Astrocyte (in vitro differentiated cells and primary cell): ENCODE data around the gene CEP104. TPM values are rescaled to one million over a fixed set of nuclear protein-coding genes. Genes with fewer than 3 reads are reported as not detected.

Source experiments
- DNase-seq: peaks from one replicate; pipeline ENCODE4 v3.0.0-alpha.2; 2010; ENCODE audit warnings: low read depth
- FAIRE-seq: peaks from 2 replicates; lab custom pipeline; 2011; peaks lifted over from hg19 to GRCh38; lab: Jason Lieb, UNC
- H2AFZ ChIP-seq: 2 replicates; pipeline ENCODE4 v1.6.0; 2012; ENCODE audit warnings: low read depth, low read length, inconsistent platforms
- H3K27ac ChIP-seq: 2 replicates; pipeline ENCODE4 v1.5.1; 2011; ENCODE audit warnings: low read depth, low read length, inconsistent platforms
- H3K27me3 ChIP-seq: 2 replicates; pipeline ENCODE4 v1.6.0; 2011; ENCODE audit warnings: low read length, inconsistent platforms; ENCODE audit not compliant: insufficient read depth
- H3K36me3 ChIP-seq: 2 replicates; pipeline ENCODE4 v1.5.1; 2011; ENCODE audit warnings: low read length, inconsistent platforms; ENCODE audit not compliant: insufficient read depth
- H3K4me1 ChIP-seq: 2 replicates; pipeline ENCODE4 v1.5.1; 2011; ENCODE audit warnings: low read length, inconsistent platforms; ENCODE audit not compliant: insufficient read depth
- H3K4me2 ChIP-seq: 2 replicates; pipeline ENCODE4 v1.6.0; 2012; ENCODE audit warnings: low read length, inconsistent platforms
- H3K4me3 ChIP-seq: 2 replicates; pipeline ENCODE4 v1.5.1; 2011; ENCODE audit warnings: low read depth, mild to moderate bottlenecking, low read length, inconsistent platforms; ENCODE audit not compliant: insufficient read depth
- H3K79me2 ChIP-seq: 2 replicates; pipeline ENCODE4 v1.6.0; 2012; ENCODE audit warnings: mild to moderate bottlenecking, low read length, inconsistent platforms; ENCODE audit not compliant: insufficient read depth
- H3K9ac ChIP-seq: 2 replicates; pipeline ENCODE4 v1.6.0; 2012; ENCODE audit warnings: mild to moderate bottlenecking, low read length, inconsistent platforms
- H3K9me3 ChIP-seq: 2 replicates; pipeline ENCODE4 v1.5.1; 2012; ENCODE audit warnings: low read depth, mild to moderate bottlenecking, low read length, inconsistent platforms; ENCODE audit not compliant: insufficient read depth
- H4K20me1 ChIP-seq: 2 replicates; pipeline ENCODE4 v1.6.0; 2012; ENCODE audit warnings: low read length, inconsistent platforms; ENCODE audit not compliant: insufficient read depth
- H3K27ac Mint-ChIP-seq: one replicate; pipeline ENCODE4 v1.8.0; 2021; ENCODE audit warnings: mild to moderate bottlenecking, mixed read lengths; ENCODE audit not compliant: unreplicated experiment
- H3K27me3 Mint-ChIP-seq: one replicate; pipeline ENCODE4 v1.8.0; 2021; ENCODE audit warnings: low read depth, mixed read lengths; ENCODE audit not compliant: unreplicated experiment
- H3K36me3 Mint-ChIP-seq: one replicate; pipeline ENCODE4 v1.8.0; 2021; ENCODE audit warnings: low read depth, mixed read lengths; ENCODE audit not compliant: unreplicated experiment
- H3K4me1 Mint-ChIP-seq: one replicate; pipeline ENCODE4 v1.8.0; 2021; ENCODE audit warnings: low read depth, mixed read lengths; ENCODE audit not compliant: unreplicated experiment
- H3K4me3 Mint-ChIP-seq: one replicate; pipeline ENCODE4 v1.8.0; 2021; ENCODE audit warnings: mild to moderate bottlenecking, moderate library complexity, mixed read lengths; ENCODE audit not compliant: unreplicated experiment
- H3K9me3 Mint-ChIP-seq: one replicate; pipeline ENCODE4 v1.8.0; 2021; ENCODE audit warnings: mild to moderate bottlenecking, mixed read lengths; ENCODE audit not compliant: unreplicated experiment
- CTCF ChIP-seq: IDR thresholded peaks from 2 replicates; pipeline ENCODE4 v1.5.1; 2011; ENCODE audit warnings: low read depth, mild to moderate bottlenecking, inconsistent platforms, low read length, moderate library complexity; ENCODE audit not compliant: insufficient read depth
- EZH2 ChIP-seq: IDR thresholded peaks from 2 replicates; pipeline ENCODE4 v1.6.1; 2012; ENCODE audit warnings: mild to moderate bottlenecking, low read length, inconsistent platforms; ENCODE audit not compliant: insufficient read depth
- total RNA-seq: library from RNA; stranded (reverse); gene quantifications from 2 replicates; pipeline ENCODE4 v1.2.1, GENCODE V29; 2021

Gene CEP104
- total RNA-seq, 1 donor from 2014 or later = 43.6 TPM

GRCh38 chr1:3776231-3776961 lies 80.6 kb downstream of the CEP104 start:
- TF ChIP-seq CTCF (no peak), EZH2 (no peak)
- no peaks in the 10 kb centered on the region for H3K27me3 ChIP-seq
- H3K9ac ChIP-seq = no peak overlapping the region
- H3K36me3 ChIP-seq = peaks cover 12% of the 10 kb centered on the region
- Mint-ChIP-seq H3K9me3 (no peaks in the 10 kb centered on the region), H3K27ac (no peak overlapping the region), H3K4me3 (no peak overlapping the region), H3K36me3 (peaks cover 6% of the 10 kb centered on the region), H3K27me3 (no peaks in the 10 kb centered on the region), H3K4me1 (peaks cover 6% of the 10 kb centered on the region)
- no peaks in the 10 kb centered on the region for H3K79me2 ChIP-seq
- H3K4me2 ChIP-seq = no peak overlapping the region
- DNase-seq (no peak), FAIRE-seq (no peak)
- H3K9me3 ChIP-seq = no peaks in the 10 kb centered on the region
- H3K4me1 ChIP-seq = peaks cover 18% of the 10 kb centered on the region
- no peak overlapping the region for H2AFZ ChIP-seq
- H4K20me1 ChIP-seq = peaks cover 7% of the 10 kb centered on the region
- no peak overlapping the region for H3K4me3 ChIP-seq
- H3K27ac ChIP-seq = no peak overlapping the region

- Histone ChIP-seq H2AFZ (no peak overlapping the region), H3K4me3 (no peak overlapping the region), H3K4me1 (peaks cover 18% of the 10 kb centered on the region), H3K27me3 (no peaks in the 10 kb centered on the region), H3K4me2 (peak overlapping the region; percentile 46), H3K9me3 (no peaks in the 10 kb centered on the region), H3K9ac (no peak overlapping the region), H4K20me1 (peaks cover 7% of the 10 kb centered on the region), H3K36me3 (peaks cover 10% of the 10 kb centered on the region), H3K27ac (no peak overlapping the region), H3K79me2 (no peaks in the 10 kb centered on the region)
- H3K9me3 Mint-ChIP-seq = no peaks in the 10 kb centered on the region
- H3K4me1 Mint-ChIP-seq = peaks cover 6% of the 10 kb centered on the region
- H3K27me3 Mint-ChIP-seq = peaks cover 1% of the 10 kb centered on the region
- peaks cover 3% of the 10 kb centered on the region for H3K36me3 Mint-ChIP-seq
- FAIRE-seq = no peak
- DNase-seq = peak; percentile 51
- TF ChIP-seq CTCF = peak; percentile 7
- TF ChIP-seq EZH2 = no peak
- H3K27ac Mint-ChIP-seq = no peak overlapping the region
- no peak overlapping the region for H3K4me3 Mint-ChIP-seq
Observed at GRCh38 chr1:3775490-3776230, 81.4 kb downstream of the CEP104 start.
